HCT116 (cell line): Measurements from ENCODE around the gene SQSTM1. TPM values are rescaled to one million over a fixed set of nuclear protein-coding genes. Genes with fewer than 3 reads are reported as not detected.

Source experiments
- ATAC-seq: fragments of 200-7000 bp; cut with Tn5 transposase; 2 replicates; pipeline ENCODE4 v1.9.1; 2020; ENCODE audit warnings: mild to moderate bottlenecking, moderate library complexity
- BruUV-seq: library from RNA; stranded (reverse); fragments of 400-500 nt; replicated peaks from 2 replicates; lab custom pipeline; 2021; lab: Mats Ljungman, UMichigan
- CTCF ChIA-PET: fragments of 300-600 bp; sonication (Branson Sonifier 250); formaldehyde crosslinking; loops from one replicate; lab custom pipeline; 2021; ENCODE audit warnings: antibody characterized with exemption; lab: Charles Lee
- POLR2A ChIA-PET: fragments of 300-600, 350-600 bp; sonication (Branson Sonifier 250); formaldehyde crosslinking; loops from one replicate; lab custom pipeline; 2021; ENCODE audit warnings: antibody characterized with exemption; lab: Charles Lee
- RAD21 ChIA-PET, 2 experiments: fragments of 300-600 bp; sonication (Branson Sonifier 250); formaldehyde crosslinking; loops; one replicate each; lab custom pipeline; 2023; ENCODE audit warnings: low total read pairs in 2 of 2; ENCODE audit not compliant: uncharacterized antibody in 2 of 2, unreplicated experiment in 2 of 2, low non-redundant PET in 1 of 2; lab: Charles Lee
- DNase-seq: peaks from one replicate; pipeline ENCODE4 v3.0.0-alpha.2; 2010; ENCODE audit warnings: low read depth, low spot score
- H2AFZ ChIP-seq: fragments of 200-600 bp; shearing (Covaris generic), sonication (generic); 2 replicates; pipeline ENCODE4 v1.6.1; 2017; ENCODE audit warnings: low read depth, mixed run types, mixed read lengths, antibody characterized with exemption, low read length; ENCODE audit not compliant: poor library complexity, severe bottlenecking
- H3K27ac ChIP-seq: 2 replicates; pipeline ENCODE4 v1.5.1; 2012; ENCODE audit warnings: low read depth, low read length
- H3K27me3 ChIP-seq: fragments of 200-600 bp; sonication (generic); 2 replicates; pipeline ENCODE4 v1.6.1; 2016; ENCODE audit warnings: mixed run types, low read length, mixed read lengths; ENCODE audit not compliant: insufficient read depth
- H3K36me3 ChIP-seq, 2 experiments: fragments of 200-500 bp in 1 of 2; fragments of 200-600 bp in 1 of 2; sonication (Bioruptor generic) in 1 of 2; sonication (generic) in 1 of 2; 2 replicates each; pipeline versions ENCODE4 v1.5.1 to v1.6.1; 2014 to 2016; ENCODE audit warnings: low read length in 2 of 2, inconsistent platforms in 1 of 2, mixed read lengths in 1 of 2, mixed run types in 1 of 2; ENCODE audit not compliant: insufficient read depth in 2 of 2, control insufficient read depth in 1 of 2
- H3K4me1 ChIP-seq, 2 experiments: fragments of 200-600 bp in 1 of 2; sonication (generic) in 1 of 2; 2 replicates each; pipeline versions ENCODE4 v1.5.1 to v1.6.1; 2012 to 2017; ENCODE audit warnings: low read length in 2 of 2, inconsistent platforms in 1 of 2, mild to moderate bottlenecking in 1 of 2, mixed read lengths in 1 of 2, mixed run types in 1 of 2, moderate library complexity in 1 of 2; ENCODE audit not compliant: insufficient read depth in 2 of 2, control insufficient read depth in 1 of 2
- H3K4me2 ChIP-seq: fragments of 200-600 bp; sonication (generic); 2 replicates; pipeline ENCODE4 v1.6.1; 2017; ENCODE audit warnings: mixed run types, low read length, mixed read lengths
- H3K4me3 ChIP-seq, 2 experiments: fragments of 200-600 bp in 1 of 2; sonication (generic) in 1 of 2; replicated peaks in 1 of 2; 2 replicates each; pipeline ENCODE4 v1.5.1; 2011 to 2016; ENCODE audit warnings: low read length in 2 of 2, control low read depth in 1 of 2, low read depth in 1 of 2, mild to moderate bottlenecking in 1 of 2, mixed read lengths in 1 of 2, mixed run types in 1 of 2
- H3K79me2 ChIP-seq: fragments of 200-600 bp; sonication (generic); 2 replicates; pipeline ENCODE4 v1.6.1; 2017; ENCODE audit warnings: mild to moderate bottlenecking, mixed run types, low read length, moderate library complexity, mixed read lengths; ENCODE audit not compliant: insufficient read depth
- H3K9ac ChIP-seq: fragments of 200-600 bp; sonication (generic); 2 replicates; pipeline ENCODE4 v1.6.1; 2016; ENCODE audit warnings: low read length, mixed read lengths
- H3K9me2 ChIP-seq: fragments of 200-600 bp; sonication (generic), shearing (Covaris generic); 2 replicates; pipeline ENCODE4 v1.6.1; 2017; ENCODE audit warnings: mixed run types, mild to moderate bottlenecking, moderate library complexity; ENCODE audit not compliant: insufficient read depth
- H3K9me3 ChIP-seq, 2 experiments: fragments of 200-500 bp in 1 of 2; fragments of 200-600 bp in 1 of 2; sonication (Bioruptor generic) in 1 of 2; sonication (generic) in 1 of 2; 2 replicates each; pipeline ENCODE4 v1.6.1; 2014 to 2017; ENCODE audit warnings: low read length in 2 of 2, mixed read lengths in 2 of 2, inconsistent platforms in 1 of 2, low read depth in 1 of 2, mild to moderate bottlenecking in 1 of 2, mixed run types in 1 of 2, moderate library complexity in 1 of 2; ENCODE audit not compliant: control insufficient read depth in 1 of 2, insufficient read depth in 1 of 2
- H4K20me1 ChIP-seq: fragments of 200-600 bp; sonication (generic), shearing (Covaris generic); 2 replicates; pipeline ENCODE4 v1.6.1; 2017; ENCODE audit warnings: mixed run types, mild to moderate bottlenecking, moderate library complexity; ENCODE audit not compliant: insufficient read depth
- CEBPB ChIP-seq: IDR thresholded peaks from 2 replicates; pipeline ENCODE4 v1.6.1; 2012; ENCODE audit warnings: low read depth
- CTCF ChIP-seq, 3 experiments: fragments of 200-600 bp in 1 of 3; sonication (generic) in 1 of 3; IDR thresholded peaks in 2 of 3; conservative IDR thresholded peaks in 1 of 3; 2 replicates each; pipeline ENCODE4 v1.5.1; 2012 to 2017; ENCODE audit warnings: low read depth in 2 of 3, low read length in 2 of 3, antibody characterized with exemption in 1 of 3, borderline replicate concordance in 1 of 3, control low read depth in 1 of 3, mild to moderate bottlenecking in 1 of 3, mixed read lengths in 1 of 3, mixed run types in 1 of 3, moderate library complexity in 1 of 3; ENCODE audit not compliant: insufficient read depth in 1 of 3
- ELF1 ChIP-seq: IDR thresholded peaks from 2 replicates; pipeline ENCODE4 v1.6.1; 2012; ENCODE audit warnings: low read depth, borderline replicate concordance
- JUND ChIP-seq: IDR thresholded peaks from 2 replicates; pipeline ENCODE4 v1.6.1; 2012
- POLR2A ChIP-seq: IDR thresholded peaks from 2 replicates; pipeline ENCODE4 v1.7.0; 2011; ENCODE audit warnings: borderline replicate concordance; ENCODE audit not compliant: insufficient read depth, insufficient read length; ENCODE audit errors: extremely low read depth
- REST ChIP-seq: IDR thresholded peaks from 2 replicates; pipeline ENCODE4 v1.6.1; 2012; ENCODE audit warnings: low read depth
- SIN3A ChIP-seq: IDR thresholded peaks from 2 replicates; pipeline ENCODE4 v1.6.1; 2012; ENCODE audit warnings: low read depth
- SRF ChIP-seq: IDR thresholded peaks from 2 replicates; pipeline ENCODE4 v1.6.1; 2012; ENCODE audit warnings: low read depth
- TCF7L2 ChIP-seq: IDR thresholded peaks from 2 replicates; pipeline ENCODE4 v1.7.0; 2011; ENCODE audit warnings: borderline replicate concordance, inconsistent platforms; ENCODE audit not compliant: insufficient read depth, insufficient read length; ENCODE audit errors: extremely low read depth
- YY1 ChIP-seq: IDR thresholded peaks from 2 replicates; pipeline ENCODE4 v1.6.1; 2011; ENCODE audit warnings: low read length, low read depth, moderate library complexity, mild to moderate bottlenecking; ENCODE audit not compliant: insufficient replicate concordance; ENCODE audit errors: extremely low read depth
- ZBTB33 ChIP-seq: IDR thresholded peaks from 2 replicates; pipeline ENCODE4 v1.6.1; 2011; ENCODE audit warnings: mild to moderate bottlenecking, low read length, moderate library complexity; ENCODE audit not compliant: insufficient replicate concordance; ENCODE audit errors: extremely low read depth
- ZFX ChIP-seq: fragments of 450-650 bp; IDR thresholded peaks from 2 replicates; pipeline ENCODE4 v1.6.1; 2017
- intact Hi-C: fragments of 100-400 bp; cut with micrococcal nuclease; formaldehyde crosslinking; loops from 2 replicates; pipeline ENCODE4 v1.10.0; 2022
- total RNA-seq: library from RNA; stranded (reverse); gene quantifications from one replicate; pipeline ENCODE4 v1.2.1, GENCODE V29; 2021; ENCODE audit not compliant: unreplicated experiment

Gene SQSTM1
- total RNA-seq, 1 experiment from 2014 or later, result 299 TPM

GRCh38 chr5:179858241-179858585, 37.5 kb downstream of the SQSTM1 start (continued):
- no peak for TF ChIP-seq CTCF (IDR thresholded peaks at IDR 0.05 in 2 of 3, conservative IDR thresholded peaks at IDR 0.05 in 1 of 3; ENCODE audit: borderline replicate concordance in 1 of 3, insufficient read depth in 1 of 3, low read depth in 2 of 3, low read length in 2 of 3)
- TF ChIP-seq YY1, result no peak
- TF ChIP-seq ZFX, result no peak
- TF ChIP-seq POLR2A, result no peak
- TF ChIP-seq JUND, result no peak
- no peak for TF ChIP-seq SIN3A
- TF ChIP-seq ZBTB33, result no peak

- Histone ChIP-seq H3K4me2 (peak within 1 kb of the TSS; percentile 95), H2AFZ (peak within 1 kb of the TSS; percentile 79), H3K9me3 (no peaks in the 10 kb centered on the region), H3K36me3 (peaks cover 5 to 8% of the 10 kb centered on the region in 2 experiments; a peak in 2 of 4 replicates), H3K27me3 (no peaks in the 10 kb centered on the region), H3K4me3 (peak within 1 kb of the TSS; percentile 92 to 99), H3K9ac (peak within 1 kb of the TSS; percentile 77), H3K9me2 (no peaks in the 10 kb centered on the region), H3K79me2 (peaks cover 39% of the 10 kb centered on the region), H4K20me1 (no peaks in the 10 kb centered on the region), H3K4me1 (peaks cover 2 to 12% of the 10 kb centered on the region in 2 experiments; a peak in 1 of 4 replicates), H3K27ac (peak within 1 kb of the TSS; percentile 73)
- DNase-seq (peak; percentile 86), ATAC-seq (peak; percentile 95)
- CTCF ChIA-PET, result no interaction called here
- POLR2A ChIA-PET, result no interaction called here
- RAD21 ChIA-PET, result no interaction called here
- intact Hi-C loops, result loop anchor here (2.0 to 5.0 kb wide), 4 partner anchors 38 to 213 kb away; partner anchors contain the start of genes RNF130 and SQSTM1
- BruUV-seq, result no TSS peak
- TF ChIP-seq REST, result no peak
- peak; percentile 33 for TF ChIP-seq ZBTB33
- no peak for TF ChIP-seq CEBPB
- no peak for TF ChIP-seq SRF
- peak; percentile 55 for TF ChIP-seq TCF7L2
- peak; percentile 81 for TF ChIP-seq YY1
- peak; percentile 87 for TF ChIP-seq SIN3A
- no peak for TF ChIP-seq ELF1
Measured at GRCh38 chr5:179858586-179859427, 38.1 kb downstream of the SQSTM1 start, which contains the start of gene MRNIP. MRNIP (minus strand) TSS chr5:179858817; CDS start chr5:179858796, 21 bp downstream.
